BJ (cell line): ENCODE data around the gene LENG8. TPM values are rescaled to one million over a fixed set of nuclear protein-coding genes. Genes with fewer than 3 reads are reported as not detected.

ENCODE experiments used
- CTCF ChIA-PET: fragments of 350-600 bp; formaldehyde crosslinking; extraction: SDS; loops from one replicate; lab custom pipeline; 2021; ENCODE audit warnings: antibody characterized with exemption, inconsistent platforms; lab: Yijun Ruan, JAX
- POLR2A ChIA-PET: fragments of 300-600 bp; sonication (Branson Sonifier 250); formaldehyde crosslinking; extraction: SDS; loops from one replicate; lab custom pipeline; 2021; ENCODE audit warnings: antibody characterized with exemption; lab: Charles Lee
- DNase-seq: peaks from one replicate; pipeline ENCODE4 v3.0.0-alpha.2; 2011; ENCODE audit warnings: low read depth
- H3K27me3 ChIP-seq: 2 replicates; pipeline ENCODE4 v1.6.0; 2011; ENCODE audit warnings: low read length; ENCODE audit not compliant: control insufficient read depth, insufficient read depth
- H3K36me3 ChIP-seq: 2 replicates; pipeline ENCODE4 v1.5.1; 2011; ENCODE audit warnings: low read length; ENCODE audit not compliant: control insufficient read depth, insufficient read depth
- H3K4me3 ChIP-seq: 2 replicates; pipeline ENCODE4 v1.5.1; 2011; ENCODE audit warnings: low read depth, mild to moderate bottlenecking, control low read depth, low read length
- CTCF ChIP-seq: IDR thresholded peaks from 2 replicates; pipeline ENCODE4 v1.5.1; 2011; ENCODE audit warnings: low read depth, mild to moderate bottlenecking, control low read depth, inconsistent platforms, low read length, moderate library complexity; ENCODE audit not compliant: insufficient read depth
- polyA plus RNA-seq: library from polyadenylated mRNA; depleted of rRNA; stranded (reverse); fragments of >200 nt; gene quantifications from 2 replicates; pipeline ENCODE4 v1.2.3, GENCODE V29; 2011

LENG8 gene
- polyA plus RNA-seq, 1 experiment, result 39.5 TPM

DNA sequence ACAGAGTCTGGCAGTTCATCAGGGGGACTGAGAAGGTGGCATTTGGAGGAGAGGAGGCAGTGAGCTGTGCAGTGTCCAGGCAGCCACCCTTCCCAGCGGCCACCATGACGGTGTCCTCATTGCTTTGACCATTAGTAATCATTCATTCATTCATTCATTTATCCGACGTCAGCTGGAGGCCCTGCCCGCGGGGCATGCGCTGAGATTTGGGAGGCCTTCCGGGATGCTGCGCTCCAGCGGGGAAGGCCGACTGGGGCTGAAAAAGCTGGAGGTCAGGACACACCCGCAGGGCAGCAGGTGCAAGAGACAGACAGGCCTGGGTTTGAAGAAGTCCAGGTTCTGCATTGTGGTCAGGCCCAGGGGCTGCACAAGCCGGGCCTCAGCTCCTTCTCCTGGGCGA, 24.8 kb upstream of the LENG8 start:
- H3K36me3 ChIP-seq, result no peaks in the 10 kb centered on the region
- POLR2A ChIA-PET, result no interaction called here
- CTCF ChIA-PET, result no interaction called here
- peaks cover 18% of the 10 kb centered on the region for H3K27me3 ChIP-seq
- no peak for DNase-seq
- TF ChIP-seq CTCF, result no peak
- no peak overlapping the region for H3K4me3 ChIP-seq

DNA sequence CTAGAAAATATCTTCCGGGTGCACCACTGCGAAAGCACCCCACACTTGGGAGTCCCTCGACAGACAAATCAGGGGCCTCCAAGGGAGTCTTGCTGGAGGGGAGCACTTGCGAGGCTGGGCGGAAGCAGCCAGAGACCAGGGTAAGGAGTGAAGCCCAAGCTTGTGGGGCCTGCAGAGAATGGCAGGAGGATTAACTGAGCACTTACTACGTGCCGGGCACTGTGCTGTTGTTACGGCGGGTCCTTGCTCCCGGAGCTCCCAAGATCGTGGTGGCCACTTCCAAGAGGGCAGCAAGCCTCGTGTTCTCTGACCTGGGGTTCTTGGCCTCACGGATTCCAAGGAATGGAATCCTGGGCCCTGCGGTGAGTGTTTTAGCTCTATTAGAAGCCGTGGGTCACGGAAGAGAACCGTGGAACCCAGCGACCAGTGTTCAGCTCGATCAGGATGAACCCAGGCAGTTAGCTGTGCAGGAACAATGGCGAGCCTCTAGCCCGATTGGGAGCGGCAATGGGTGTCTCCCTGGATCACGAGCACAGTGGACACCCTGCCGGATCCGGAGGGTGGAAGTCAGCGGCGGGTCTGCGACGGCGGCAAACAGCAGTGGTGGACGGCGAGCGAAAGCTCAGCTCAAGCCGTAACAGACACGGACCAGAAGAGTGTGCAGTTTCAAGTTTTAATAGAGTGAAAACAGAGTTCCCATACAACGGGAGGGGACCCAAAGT, 24.2 kb upstream of the LENG8 start:
- POLR2A ChIA-PET, result no interaction called here
- Histone ChIP-seq H3K27me3 (peaks cover 20% of the 10 kb centered on the region), H3K4me3 (no peak overlapping the region), H3K36me3 (no peaks in the 10 kb centered on the region)
- no peak for DNase-seq
- no peak for TF ChIP-seq CTCF
- CTCF ChIA-PET, result no interaction called here

DNA sequence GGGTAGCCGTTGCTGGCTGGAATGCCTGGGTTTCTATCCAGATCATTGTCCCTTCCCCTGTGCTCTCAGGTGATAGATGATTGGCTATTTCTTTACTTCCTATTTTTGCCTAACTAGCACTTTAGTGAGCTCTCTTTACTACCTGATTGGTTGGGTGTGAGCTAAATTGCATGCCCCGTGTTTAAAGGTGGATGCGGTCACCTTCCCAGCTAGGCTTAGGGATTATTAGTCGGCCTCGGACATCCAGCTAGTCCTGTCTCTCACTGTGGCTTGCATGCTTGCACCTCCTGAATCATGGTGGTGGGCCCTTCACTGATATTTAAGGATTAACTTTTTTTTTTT, 23.6 kb upstream of the LENG8 start:
- no peak for DNase-seq
- CTCF ChIA-PET, result no interaction called here
- POLR2A ChIA-PET, result no interaction called here

DNA sequence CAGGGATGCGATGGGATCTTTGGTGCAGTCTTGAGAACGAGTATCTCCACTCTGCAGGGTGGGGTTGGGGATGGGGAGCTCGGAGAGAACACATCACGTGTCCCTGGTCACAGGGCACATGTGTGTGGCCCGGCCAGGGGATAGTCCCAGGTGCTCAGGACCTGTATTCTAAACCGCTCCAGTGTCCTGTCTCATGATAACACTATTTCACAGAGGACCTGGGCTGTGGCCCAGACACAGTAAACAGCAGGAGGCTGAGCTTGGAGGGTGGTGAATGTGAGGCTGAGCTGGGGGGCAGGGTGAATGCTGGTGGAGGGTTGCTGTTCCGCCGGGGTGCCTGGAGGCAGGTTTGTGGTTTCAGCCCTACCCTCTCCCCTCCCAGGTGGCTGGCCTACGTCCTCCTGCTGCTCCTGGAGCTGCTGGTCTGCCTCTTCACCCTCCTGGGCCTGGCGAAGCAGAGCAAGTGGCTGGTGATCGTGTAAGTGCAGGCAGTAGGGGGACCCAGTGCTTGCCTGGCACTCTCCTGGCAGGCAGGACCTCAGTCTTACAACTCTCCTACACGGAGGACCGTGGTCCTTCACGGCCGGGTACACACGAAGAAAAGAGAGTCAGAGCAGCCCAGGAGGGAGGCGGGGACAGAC, 22.6 kb upstream of the LENG8 start:
- ChIA-PET POLR2A (no interaction called here), CTCF (interaction anchor here (1.4 kb wide), 1 partner anchor 35 kb away, joined by 3 read pairs; no protein-coding TSS in a partner anchor)
- DNase-seq, result no peak

More for the DNA sequence above, 23.6 kb upstream of the LENG8 start:
- Histone ChIP-seq H3K27me3 (peaks cover 16% of the 10 kb centered on the region), H3K4me3 (no peak overlapping the region), H3K36me3 (no peaks in the 10 kb centered on the region)
- TF ChIP-seq CTCF, result no peak

More for the DNA sequence above, 22.6 kb upstream of the LENG8 start:
- H3K27me3 ChIP-seq, result peaks cover 14% of the 10 kb centered on the region
- no peaks in the 10 kb centered on the region for H3K36me3 ChIP-seq
- H3K4me3 ChIP-seq, result no peak overlapping the region
- TF ChIP-seq CTCF, result no peak
